H1 (cell line): ENCODE results near the gene CST6. TPM values are rescaled to one million over a fixed set of nuclear protein-coding genes. Genes with fewer than 3 reads are reported as not detected.

Source experiments
- CTCF ChIA-PET: fragments of 300-600 bp; sonication (Branson Sonifier 250); formaldehyde crosslinking; loops from one replicate; lab custom pipeline; 2021; ENCODE audit not compliant: partially characterized antibody; lab: Charles Lee
- POLR2A ChIA-PET: fragments of 300-600 bp; sonication (Branson Sonifier 250); formaldehyde crosslinking; loops from one replicate; lab custom pipeline; 2021; ENCODE audit warnings: inconsistent platforms; ENCODE audit not compliant: partially characterized antibody; lab: Charles Lee
- DNase-seq, 2 experiments: peaks; one replicate each; pipeline versions ENCODE4 v3.0.0 to v3.0.0-alpha.2; 2010 to 2022; ENCODE audit warnings: low spot score in 2 of 2, low read depth in 1 of 2, mixed read lengths in 1 of 2
- FAIRE-seq: peaks from 2 replicates; lab custom pipeline; 2011; peaks lifted over from hg19 to GRCh38; lab: Jason Lieb, UNC
- H2AFZ ChIP-seq: 2 replicates; pipeline ENCODE4 v1.8.1; 2012; ENCODE audit warnings: low read length, inconsistent platforms
- H2AK5ac ChIP-seq: 2 replicates; pipeline ENCODE4 v1.6.1; 2013; ENCODE audit warnings: low read depth, low read length
- H2BK120ac ChIP-seq: replicated peaks from 2 replicates; pipeline ENCODE3; 2013; ENCODE audit warnings: low read depth, low read length, inconsistent platforms
- H2BK12ac ChIP-seq: 2 replicates; pipeline ENCODE4 v1.6.1; 2013; ENCODE audit warnings: low read depth, low read length
- H2BK15ac ChIP-seq: 2 replicates; pipeline ENCODE4 v1.6.1; 2013; ENCODE audit warnings: low read length
- H2BK20ac ChIP-seq: 2 replicates; pipeline ENCODE4 v1.6.1; 2013; ENCODE audit warnings: low read length
- H2BK5ac ChIP-seq: 2 replicates; pipeline ENCODE4 v1.6.1; 2013; ENCODE audit warnings: low read depth, low read length
- H3K14ac ChIP-seq: 2 replicates; pipeline ENCODE4 v1.6.1; 2013; ENCODE audit warnings: inconsistent platforms; ENCODE audit not compliant: insufficient read length
- H3K18ac ChIP-seq: 2 replicates; pipeline ENCODE4 v1.6.1; 2013; ENCODE audit warnings: low read length; ENCODE audit errors: extremely low read depth
- H3K23ac ChIP-seq: 2 replicates; pipeline ENCODE4 v1.6.1; 2013; ENCODE audit warnings: inconsistent platforms; ENCODE audit not compliant: insufficient read length
- H3K23me2 ChIP-seq: 2 replicates; pipeline ENCODE4 v1.6.1; 2013; ENCODE audit warnings: low read depth, low read length
- H3K27ac ChIP-seq: 2 replicates; pipeline ENCODE4 v1.6.1; 2011; ENCODE audit warnings: low read depth, low read length, inconsistent platforms
- H3K27me3 ChIP-seq, 4 experiments: replicated peaks in 1 of 4; 1 replicate in 1 of 4; 2 replicates in 3 of 4; pipeline versions ENCODE4 v1.6.1 to v1.8.1; 2011 to 2013; ENCODE audit warnings: low read length in 3 of 4, mild to moderate bottlenecking in 3 of 4, inconsistent platforms in 2 of 4, mixed read lengths in 2 of 4, moderate library complexity in 1 of 4; ENCODE audit not compliant: control insufficient read depth in 3 of 4, insufficient read depth in 3 of 4; ENCODE audit errors: extremely low read depth in 1 of 4
- H3K36me3 ChIP-seq, 4 experiments: 2 replicates each; pipeline versions ENCODE4 v1.6.1 to v1.8.1; 2011 to 2013; ENCODE audit warnings: mild to moderate bottlenecking in 4 of 4, low read length in 3 of 4, moderate library complexity in 2 of 4, control low read depth in 1 of 4, inconsistent platforms in 1 of 4; ENCODE audit not compliant: insufficient read depth in 4 of 4, control insufficient read depth in 2 of 4
- H3K4ac ChIP-seq: replicated peaks from 2 replicates; pipeline ENCODE3; 2013; ENCODE audit warnings: low read length, low read depth, mixed read lengths, inconsistent platforms; ENCODE audit not compliant: insufficient read length
- H3K4me1 ChIP-seq, 4 experiments: replicated peaks in 1 of 4; 1 replicate in 1 of 4; 2 replicates in 3 of 4; pipeline versions ENCODE4 v1.6.1 to v1.8.1; 2011 to 2013; ENCODE audit warnings: low read length in 3 of 4, inconsistent platforms in 2 of 4, mixed read lengths in 1 of 4; ENCODE audit not compliant: insufficient read depth in 4 of 4, control insufficient read depth in 3 of 4
- H3K4me2 ChIP-seq, 2 experiments: 2 replicates each; pipeline versions ENCODE4 v1.6.1 to v1.8.1; 2011 to 2013; ENCODE audit warnings: low read depth in 2 of 2, low read length in 2 of 2, control low read depth in 1 of 2, inconsistent platforms in 1 of 2, mild to moderate bottlenecking in 1 of 2; ENCODE audit not compliant: insufficient read depth in 1 of 2
- H3K4me3 ChIP-seq, 4 experiments: fragments of 200-600, 300-600 bp in 1 of 4; sonication (generic), shearing (Covaris generic), sonication (Bioruptor Twin) in 1 of 4; 2 replicates each; pipeline versions ENCODE4 v1.5.1 to v1.8.1; 2011 to 2016; ENCODE audit warnings: low read length in 4 of 4, low read depth in 3 of 4, control low read depth in 2 of 4, inconsistent platforms in 2 of 4, mild to moderate bottlenecking in 2 of 4, mixed read lengths in 1 of 4, moderate library complexity in 1 of 4; ENCODE audit not compliant: insufficient read depth in 2 of 4; ENCODE audit errors: extremely low read depth in 1 of 4
- H3K56ac ChIP-seq: replicated peaks from 2 replicates; pipeline ENCODE3; 2013; ENCODE audit warnings: low read depth, mild to moderate bottlenecking, mixed read lengths, low read length, inconsistent platforms; ENCODE audit not compliant: insufficient read length
- H3K79me1 ChIP-seq: 2 replicates; pipeline ENCODE4 v1.6.1; 2013; ENCODE audit warnings: low read depth, low read length, control low read depth
- H3K79me2 ChIP-seq, 2 experiments: 2 replicates each; pipeline versions ENCODE4 v1.6.1 to v1.8.1; 2012 to 2013; ENCODE audit warnings: low read length in 2 of 2, mild to moderate bottlenecking in 2 of 2, inconsistent platforms in 1 of 2; ENCODE audit not compliant: insufficient read depth in 2 of 2, control insufficient read depth in 1 of 2
- H3K9ac ChIP-seq, 4 experiments: replicated peaks in 1 of 4; 1 replicate in 1 of 4; 2 replicates in 3 of 4; pipeline versions ENCODE4 v1.6.1 to v1.8.1; 2011 to 2013; ENCODE audit warnings: low read depth in 3 of 4, low read length in 3 of 4, control low read depth in 2 of 4, mild to moderate bottlenecking in 2 of 4, moderate library complexity in 2 of 4, inconsistent platforms in 1 of 4; ENCODE audit errors: extremely low read depth in 1 of 4
- H3K9me3 ChIP-seq, 2 experiments: 2 replicates each; pipeline versions ENCODE4 v1.6.1 to v1.8.1; 2012 to 2013; ENCODE audit warnings: mild to moderate bottlenecking in 2 of 2, moderate library complexity in 2 of 2, control low read depth in 1 of 2, inconsistent platforms in 1 of 2, low read depth in 1 of 2, low read length in 1 of 2, mixed read lengths in 1 of 2; ENCODE audit not compliant: insufficient read depth in 2 of 2
- H4K20me1 ChIP-seq, 2 experiments: replicated peaks in 1 of 2; 2 replicates each; pipeline versions ENCODE3 to v1.8.1; 2011 to 2013; ENCODE audit warnings: inconsistent platforms in 2 of 2, low read length in 2 of 2, mild to moderate bottlenecking in 1 of 2; ENCODE audit not compliant: insufficient read depth in 2 of 2, control insufficient read depth in 1 of 2
- H4K5ac ChIP-seq: 2 replicates; pipeline ENCODE4 v1.6.1; 2013; ENCODE audit warnings: low read length, low read depth, mixed read lengths, inconsistent platforms; ENCODE audit not compliant: insufficient read length
- H4K8ac ChIP-seq: 2 replicates; pipeline ENCODE4 v1.8.0; 2013; ENCODE audit warnings: mild to moderate bottlenecking, moderate library complexity, low read length, inconsistent platforms; ENCODE audit not compliant: insufficient read depth; ENCODE audit errors: extremely low read depth
- H4K91ac ChIP-seq: replicated peaks from 2 replicates; pipeline ENCODE3; 2013; ENCODE audit warnings: low read length, mixed read lengths, inconsistent platforms; ENCODE audit not compliant: insufficient read length
- CHD2 ChIP-seq: IDR thresholded peaks from 2 replicates; pipeline ENCODE4 v1.6.1; 2012; ENCODE audit warnings: low read length, improper control_type of control experiment
- EP300 ChIP-seq, 2 experiments: IDR thresholded peaks; 1 replicate in 1 of 2; 2 replicates in 1 of 2; pipeline ENCODE4 v1.6.1; 2011 to 2012; ENCODE audit warnings: low read depth in 2 of 2, low read length in 2 of 2, mild to moderate bottlenecking in 2 of 2, borderline replicate concordance in 1 of 2, inconsistent platforms in 1 of 2, moderate library complexity in 1 of 2
- GABPA ChIP-seq: IDR thresholded peaks from 2 replicates; pipeline ENCODE4 v1.6.1; 2011; ENCODE audit warnings: mild to moderate bottlenecking, low read length, moderate library complexity, borderline replicate concordance; ENCODE audit not compliant: insufficient read depth
- HDAC6 ChIP-seq: IDR thresholded peaks from one replicate; pipeline ENCODE4 v1.7.1; 2012; ENCODE audit warnings: low read depth, mild to moderate bottlenecking, inconsistent platforms, low read length, moderate library complexity
- KDM1A ChIP-seq: fragments of 200-600, 300-600 bp; sonication (generic); IDR thresholded peaks from 2 replicates; pipeline ENCODE4 v1.7.1; 2016; ENCODE audit warnings: mild to moderate bottlenecking, low read length, borderline replicate concordance
- RAD21 ChIP-seq, 2 experiments: IDR thresholded peaks in 1 of 2; conservative IDR thresholded peaks in 1 of 2; 2 replicates each; pipeline ENCODE4 v1.6.1; 2011; ENCODE audit warnings: low read depth in 2 of 2, low read length in 2 of 2, improper control_type of control experiment in 1 of 2, inconsistent platforms in 1 of 2, mild to moderate bottlenecking in 1 of 2, moderate library complexity in 1 of 2
- RBBP5 ChIP-seq: IDR thresholded peaks from 2 replicates; pipeline ENCODE4 v1.7.1; 2012; ENCODE audit warnings: low read depth, mild to moderate bottlenecking, inconsistent platforms, low read length, moderate library complexity, borderline replicate concordance
- RNF2 ChIP-seq: fragments of 200-900, 300-1000 bp; sonication (generic); IDR thresholded peaks from 2 replicates; pipeline ENCODE4 v1.7.1; 2016; ENCODE audit warnings: borderline replicate concordance, low read depth, mild to moderate bottlenecking, antibody characterized with exemption, low read length; ENCODE audit not compliant: poor library complexity, severe bottlenecking; ENCODE audit errors: missing control alignments
- SRF ChIP-seq: IDR thresholded peaks from 2 replicates; pipeline ENCODE4 v1.6.1; 2011; ENCODE audit warnings: mild to moderate bottlenecking, low read depth, low read length, moderate library complexity
- SUZ12 ChIP-seq: fragments of 200-600 bp; sonication (generic); IDR thresholded peaks from 2 replicates; pipeline ENCODE4 v1.6.1; 2012; ENCODE audit warnings: mild to moderate bottlenecking, inconsistent platforms, low read length, moderate library complexity, mixed read lengths
- WGBS, 2 experiments: shearing (Covaris generic) in 1 of 2; methylation state at CpG; one replicate each; pipeline versions ENCODE4 v1.1.6 to v1.1.7; 2013 to 2015; ENCODE audit warnings: low lambda C conversion rate in 2 of 2, mixed read lengths in 2 of 2, inconsistent platforms in 1 of 2, low coverage in 1 of 2, missing lambda C conversion rate in 1 of 2; ENCODE audit not compliant: insufficient replicate concordance in 2 of 2, insufficient coverage in 1 of 2, insufficient read length in 1 of 2; ENCODE audit errors: extremely low coverage in 1 of 2, missing lambda C conversion rate in 1 of 2; 5-methylcytosine and 5-hydroxymethylcytosine counted together
- polyA plus RNA-seq, 7 experiments: library from polyadenylated mRNA; depleted of rRNA in 3 of 7; stranded (reverse) in 5 of 7; unstranded in 2 of 7; fragments of >200 nt in 5 of 7; fragments of 200-250 nt in 2 of 7; gene quantifications; 1 replicate in 5 of 7; 2 replicates in 1 of 7; 4 replicates in 1 of 7; pipeline versions ENCODE4 v1.2.1 to v1.2.3, GENCODE V29; 2011 to 2013; ENCODE audit warnings: missing spikeins in 2 of 7, mixed read lengths in 2 of 7
- total RNA-seq: library from RNA; stranded (reverse); fragmentation: NEBNext Ultra II Directional; extraction: Animal tissue kit (Norgen Biotek cat#: 25700); gene quantifications from 2 replicates; pipeline ENCODE4 v1.2.1, GENCODE V29; 2021

The CST6 gene
- total and polyA plus RNA-seq, 2 of the 8 experiments (the other 6 are each of a cell fraction or from before 2014, with no cell fraction given): 1.6 to 7.6 TPM

DNA sequence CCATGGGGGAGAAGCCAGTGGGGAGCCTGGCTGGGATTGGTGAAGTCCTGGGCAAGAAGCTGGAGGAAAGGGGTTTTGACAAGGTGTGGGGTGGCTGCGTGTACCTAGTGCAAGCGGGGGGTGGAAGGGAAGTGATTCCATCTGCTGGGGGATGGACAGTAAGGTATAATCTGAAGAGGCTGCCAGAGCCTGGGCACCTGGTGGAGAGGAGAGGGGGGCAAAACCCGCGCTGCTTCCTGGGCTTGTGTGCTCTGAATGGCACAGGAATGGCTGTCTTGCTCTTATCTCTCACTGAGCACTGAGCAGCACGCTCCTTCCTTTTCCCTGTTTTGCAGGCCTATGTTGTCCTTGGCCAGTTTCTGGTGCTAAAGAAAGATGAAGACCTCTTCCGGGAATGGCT, 8.5 kb upstream of the CST6 start:
- Histone ChIP-seq H3K23ac (no peak overlapping the region), H3K4me3 (peak overlapping the region; percentile 67 to 99 (median 94)), H3K4me1 (peaks cover 0 to 16% (median 6%) of the 10 kb centered on the region in 4 experiments; a peak in 5 of 7 replicates), H3K18ac (no peak overlapping the region), H3K27me3 (no peaks in the 10 kb centered on the region), H2BK15ac (no peak overlapping the region), H2AFZ (no peak overlapping the region), H3K9ac (no peak overlapping the region; a peak in 1 of 7 replicates), H3K27ac (no peak overlapping the region), H3K9me3 (no peaks in the 10 kb centered on the region), H2BK20ac (no peak overlapping the region), H3K14ac (no peak overlapping the region), H3K79me1 (peaks cover 8% of the 10 kb centered on the region), H3K56ac (no peak overlapping the region), H3K23me2 (0 out of 2 replicates have a peak, but pooled peaks cover 2% of the 10 kb centered on the region), H4K5ac (no peak overlapping the region), H4K8ac (no peak overlapping the region; the same call in 1 of the 2 replicates), H3K36me3 (peaks cover 13 to 31% (median 22%) of the 10 kb centered on the region in 4 experiments), H2BK12ac (no peak overlapping the region), H3K4ac (no peak overlapping the region), H3K4me2 (peak overlapping the region; percentile 75 to 83), H2BK5ac (no peak overlapping the region), H4K91ac (no peak overlapping the region), H2AK5ac (no peak overlapping the region), H3K79me2 (peaks cover 0 to 25% of the 10 kb centered on the region in 2 experiments; a peak in 2 of 4 replicates), H4K20me1 (peaks cover 4 to 11% of the 10 kb centered on the region in 2 experiments), H2BK120ac (no peak overlapping the region)
- ChIA-PET POLR2A (interaction anchor here (1.0 to 1.8 kb wide), 13 partner anchors 9 to 283 kb away, joined by 3 to 15 read pairs (median 5); partner anchors contain the start of genes CST6, FIBP and MUS81), CTCF (interaction anchor here (1.0 to 1.9 kb wide), 5 partner anchors 11 to 143 kb away, joined by 4 to 5 read pairs (median 4); partner anchors contain the start of gene MUS81)
- DNase-seq: no peak
- TF ChIP-seq RBBP5 (no peak), RNF2 (no peak), RAD21 (IDR thresholded peaks at IDR 0.05 in 1 of 2, conservative IDR thresholded peaks at IDR 0.05 in 1 of 2; ENCODE audit: low read depth in 2 of 2, low read length in 2 of 2) (no peak), EP300 (IDR thresholded peaks at IDR 0.05; ENCODE audit: borderline replicate concordance in 1 of 2, low read depth in 2 of 2, low read length in 2 of 2) (no peak), GABPA (no peak), CHD2 (no peak), SRF (no peak), SUZ12 (no peak), KDM1A (no peak), HDAC6 (no peak)
- 81% methylated on average over 6 of the region's 6 CpGs; no CpG with 5 or more reads in 1 of the 2 experiments for WGBS, 2 experiments
- no peak for FAIRE-seq
